NCI-H2081 treated with DMSO at 0.1 percent for 48 hours (cell line): ENCODE data around the gene TSPAN18.

Experiments used
- DNase-seq: peaks from one replicate; lab custom pipeline; 2025; lab: John Stamatoyannopoulos, UW

Gene TSPAN18

DNA sequence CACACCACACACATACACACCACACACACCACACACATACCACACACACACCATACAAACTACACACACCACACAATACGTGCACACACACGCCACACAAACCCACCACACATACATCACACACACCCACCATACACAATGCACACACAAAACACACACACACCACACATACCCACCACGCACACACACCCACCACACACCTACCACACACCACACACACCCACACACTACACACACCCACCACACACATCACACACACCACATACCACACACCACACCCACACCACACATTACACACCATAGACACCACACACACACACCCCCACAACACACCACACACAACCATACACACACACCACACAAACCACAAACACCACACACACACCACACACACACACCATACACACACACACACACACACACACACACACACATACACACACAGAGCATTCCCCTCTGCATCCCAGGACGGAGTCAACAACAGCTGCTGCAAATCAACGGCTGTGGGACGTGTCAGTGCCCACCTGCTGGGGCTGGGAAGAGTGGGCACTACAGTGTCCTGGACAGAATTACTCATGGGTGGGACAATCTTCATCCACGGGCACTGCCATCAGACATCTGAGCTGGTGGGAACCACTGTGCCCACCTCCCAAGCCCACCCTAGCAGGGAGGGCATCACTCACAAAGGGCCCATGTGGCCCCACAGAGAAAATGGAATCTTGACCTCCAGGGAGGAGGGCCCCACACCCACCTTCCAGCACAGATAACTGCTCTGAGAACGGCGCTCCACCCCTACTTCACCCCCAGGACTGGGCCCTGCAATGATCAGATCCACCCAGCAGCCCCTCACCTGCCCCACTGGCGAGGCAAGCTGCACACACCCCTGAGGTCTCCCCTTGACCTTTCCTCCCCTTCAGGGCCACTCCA lies 215.5 kb downstream of the TSPAN18 start:
- no peak for DNase-seq

DNA sequence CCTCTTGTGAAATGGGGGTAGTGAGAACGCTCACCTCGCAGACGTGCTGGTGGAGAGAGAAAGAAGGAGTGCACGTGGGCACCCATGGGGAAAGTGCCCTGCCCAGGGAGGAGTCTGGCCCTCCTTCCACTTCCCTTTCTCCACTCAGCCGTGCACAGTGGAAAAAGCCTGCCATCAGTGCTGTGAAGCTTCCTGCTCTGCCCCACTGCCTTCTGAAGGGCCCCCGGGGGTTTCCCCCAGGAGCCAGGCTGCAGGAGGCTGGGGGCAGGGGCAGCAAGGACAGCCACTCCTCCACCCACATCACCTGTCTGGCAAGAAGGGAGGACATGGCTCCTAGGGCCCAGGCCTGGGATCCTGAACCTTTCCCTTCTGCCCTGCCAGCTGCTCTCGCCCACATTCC lies 216.4 kb downstream of the TSPAN18 start:
- no peak for DNase-seq

DNA sequence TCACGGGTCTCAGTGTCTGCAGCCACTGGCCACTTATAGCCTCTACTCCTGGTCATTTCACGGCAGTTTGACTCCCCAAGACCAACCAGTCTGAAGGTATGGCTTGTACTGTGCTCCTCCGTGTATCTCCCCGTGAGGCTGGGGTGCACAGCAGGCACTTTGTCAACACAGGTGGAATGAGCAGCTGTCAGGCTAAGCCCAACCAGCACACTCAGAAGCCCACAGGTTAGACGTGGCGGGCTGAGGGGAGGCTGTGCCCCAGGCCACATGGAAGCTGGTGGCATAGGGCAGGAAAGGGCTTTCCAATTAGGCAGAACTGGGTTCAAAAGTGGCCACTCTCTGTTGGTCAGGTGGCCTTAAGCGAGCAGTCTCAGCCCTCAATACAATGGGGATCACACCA lies 216.9 kb downstream of the TSPAN18 start:
- peak; percentile 21 for DNase-seq

DNA sequence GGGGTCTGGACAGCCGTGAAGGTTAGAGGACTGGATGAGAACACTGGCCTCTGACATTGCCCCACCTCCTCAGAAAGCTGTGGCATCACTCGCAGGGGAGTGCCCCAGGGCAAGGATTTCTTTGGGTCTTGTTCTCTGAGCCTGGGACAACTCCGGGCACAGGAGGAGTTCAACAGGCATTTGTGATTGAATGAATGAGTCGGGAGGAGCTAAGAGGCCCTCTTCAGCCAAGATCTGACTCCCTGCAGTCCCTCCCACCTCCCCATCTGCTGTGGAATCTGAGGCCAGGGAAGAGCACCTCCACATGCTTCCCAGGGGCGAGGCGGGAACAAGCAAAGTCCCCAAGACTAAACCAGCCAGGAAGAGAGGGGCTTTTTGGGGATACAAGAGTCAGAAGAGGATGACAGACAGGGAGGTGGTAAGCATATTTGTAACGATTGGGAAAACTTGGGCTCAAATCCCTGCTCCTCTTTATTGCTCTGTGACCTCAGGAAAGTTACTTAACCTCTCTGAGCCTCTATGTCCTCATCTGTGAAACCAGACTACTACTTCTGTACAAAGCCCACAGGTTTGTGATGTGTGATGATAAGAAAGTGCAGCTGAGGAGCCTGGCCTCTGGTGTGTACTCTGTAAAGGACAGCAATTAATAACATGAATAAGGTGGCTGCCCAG lies 217.6 kb downstream of the TSPAN18 start:
- no peak for DNase-seq

DNA sequence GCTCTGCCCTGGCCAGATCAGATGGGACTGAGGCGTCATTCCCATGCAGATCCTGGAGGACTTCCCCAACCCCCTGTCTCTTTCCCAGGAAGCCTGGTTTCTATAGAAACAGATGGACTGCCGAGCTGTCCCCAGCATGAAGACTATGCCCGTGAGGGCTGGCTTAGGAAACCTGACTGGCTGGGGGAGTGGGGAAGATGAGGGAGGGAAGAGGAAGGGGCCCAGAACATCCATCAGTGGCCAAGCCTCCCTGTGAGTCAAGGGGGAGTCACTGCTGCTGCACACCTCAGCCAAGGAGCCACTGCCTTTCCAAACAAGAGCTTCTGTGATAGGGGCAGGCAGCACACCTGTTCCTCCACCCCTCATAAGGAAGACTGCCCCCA lies 218.1 kb downstream of the TSPAN18 start:
- no peak for DNase-seq

DNA sequence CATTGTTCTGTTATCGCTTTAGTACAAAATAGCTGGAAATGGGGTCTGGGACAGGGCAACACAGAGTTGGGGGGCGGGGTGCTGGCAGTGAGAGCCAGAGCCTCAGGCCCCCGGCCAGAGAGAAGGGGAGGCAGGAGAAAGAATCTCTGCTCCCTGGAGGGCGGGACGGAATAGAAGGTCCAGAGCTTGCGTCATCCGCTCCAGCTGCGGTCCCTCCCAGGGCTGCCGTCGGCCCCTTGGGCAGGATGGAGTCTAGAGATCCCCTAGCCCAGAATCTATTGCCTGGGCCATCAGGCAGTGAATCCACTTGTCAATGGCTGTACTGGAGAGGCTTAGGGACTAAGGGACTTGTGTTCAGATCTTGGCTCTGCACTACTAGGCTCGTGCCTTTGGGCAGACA lies 218.9 kb downstream of the TSPAN18 start:
- no peak for DNase-seq

DNA sequence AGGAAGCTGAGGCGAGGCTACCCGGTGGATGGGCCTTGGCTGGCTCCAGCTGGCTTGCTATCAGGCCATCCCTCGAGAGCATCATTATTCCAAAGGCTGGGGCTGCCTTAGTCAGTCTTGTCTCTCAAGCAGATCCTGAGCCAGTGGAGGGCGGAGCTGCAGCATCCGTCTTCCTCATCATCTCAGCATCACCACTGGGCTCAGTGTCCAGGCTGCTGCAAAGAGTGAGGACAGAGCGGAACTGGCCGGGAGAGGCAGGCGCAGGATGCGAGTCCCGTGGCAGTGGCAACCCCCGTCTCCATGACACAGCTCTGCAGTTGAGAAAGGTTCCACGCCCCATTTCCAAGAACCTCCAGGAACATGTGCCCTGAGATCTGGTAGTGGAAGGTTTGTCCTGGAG lies 219.5 kb downstream of the TSPAN18 start:
- DNase-seq: no peak

DNA sequence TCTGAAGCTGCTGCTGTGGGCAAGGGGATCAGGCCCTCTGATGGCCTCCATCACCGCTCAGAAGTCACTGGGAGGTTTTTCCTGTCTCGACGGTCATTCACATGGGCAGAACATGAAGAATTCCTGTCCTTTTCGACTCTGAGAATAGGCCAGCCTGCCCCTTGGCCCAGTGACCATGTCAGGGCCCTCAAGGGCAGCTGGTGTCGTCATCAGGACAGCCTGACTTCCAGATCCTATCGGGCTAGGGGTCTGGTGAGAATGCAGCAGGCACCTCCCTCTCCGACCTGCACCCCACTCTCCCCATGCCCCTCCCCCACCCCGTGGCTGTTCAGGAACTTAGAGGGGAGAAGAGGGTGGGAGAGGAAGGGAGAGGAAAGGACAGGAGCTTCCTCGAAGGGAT lies 220.4 kb downstream of the TSPAN18 start:
- no peak for DNase-seq

DNA sequence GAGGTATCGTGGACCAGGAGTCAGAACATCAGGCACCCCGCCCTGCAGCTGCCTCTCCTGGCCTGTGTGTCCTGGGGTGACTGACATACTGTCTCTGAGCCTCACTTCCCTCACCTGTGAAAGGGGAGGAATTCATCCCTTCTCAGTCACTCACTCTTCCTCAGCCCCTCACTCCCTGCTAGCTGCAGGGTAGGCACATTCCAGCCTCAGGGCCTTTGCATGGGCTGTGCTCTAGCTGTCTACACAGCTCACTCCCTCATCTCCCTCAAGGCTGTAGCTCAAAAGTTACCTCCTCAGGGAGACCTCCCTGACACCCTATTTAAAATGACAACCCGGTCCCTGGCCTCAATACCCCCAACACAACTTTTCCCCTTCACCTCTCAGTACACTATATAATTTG lies 221.4 kb downstream of the TSPAN18 start:
- no peak for DNase-seq

DNA sequence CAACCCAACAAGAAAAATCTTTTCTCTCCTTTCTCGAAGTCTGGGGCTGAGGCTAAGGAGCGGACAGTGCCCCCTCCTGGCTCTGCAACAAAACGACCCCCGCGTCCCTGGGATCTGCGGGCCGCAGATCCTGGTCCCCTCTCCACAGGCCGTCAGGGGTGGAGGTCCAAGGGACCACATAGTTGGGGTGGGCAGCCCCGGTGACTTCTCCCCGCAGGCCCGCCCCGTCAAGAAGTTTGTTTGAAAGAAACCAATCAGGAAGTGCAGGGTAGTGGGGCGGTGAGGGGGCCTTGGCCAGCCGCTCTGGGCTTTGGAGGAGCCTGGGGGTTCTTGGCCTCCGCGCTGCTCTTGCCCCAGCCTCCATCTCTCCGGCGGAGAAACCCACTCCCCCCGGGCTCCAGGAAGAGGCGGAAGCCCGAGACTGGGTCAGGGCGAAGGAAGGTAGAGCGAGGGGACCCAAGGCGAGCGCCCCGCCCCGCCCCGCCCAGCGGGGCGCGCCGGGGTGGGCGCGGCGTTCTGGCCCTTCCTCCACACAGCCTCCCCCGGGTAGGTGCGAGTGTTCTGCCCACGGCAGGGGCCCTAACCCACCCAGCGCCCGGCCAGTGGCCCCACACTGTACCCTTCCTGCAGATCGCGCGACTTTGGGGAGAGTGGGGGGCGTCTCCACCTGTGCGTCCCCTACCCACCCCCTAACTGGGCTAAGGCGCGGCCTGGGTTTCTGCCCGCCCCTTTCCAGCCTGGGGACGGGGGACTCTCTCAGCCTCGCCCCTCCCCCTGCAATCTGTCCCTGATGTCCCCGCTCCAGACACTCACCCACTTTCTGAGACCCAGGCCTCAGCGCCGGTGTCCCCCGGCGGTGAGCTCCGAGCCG lies 222.6 kb downstream of the TSPAN18 start:
- no peak for DNase-seq

DNA sequence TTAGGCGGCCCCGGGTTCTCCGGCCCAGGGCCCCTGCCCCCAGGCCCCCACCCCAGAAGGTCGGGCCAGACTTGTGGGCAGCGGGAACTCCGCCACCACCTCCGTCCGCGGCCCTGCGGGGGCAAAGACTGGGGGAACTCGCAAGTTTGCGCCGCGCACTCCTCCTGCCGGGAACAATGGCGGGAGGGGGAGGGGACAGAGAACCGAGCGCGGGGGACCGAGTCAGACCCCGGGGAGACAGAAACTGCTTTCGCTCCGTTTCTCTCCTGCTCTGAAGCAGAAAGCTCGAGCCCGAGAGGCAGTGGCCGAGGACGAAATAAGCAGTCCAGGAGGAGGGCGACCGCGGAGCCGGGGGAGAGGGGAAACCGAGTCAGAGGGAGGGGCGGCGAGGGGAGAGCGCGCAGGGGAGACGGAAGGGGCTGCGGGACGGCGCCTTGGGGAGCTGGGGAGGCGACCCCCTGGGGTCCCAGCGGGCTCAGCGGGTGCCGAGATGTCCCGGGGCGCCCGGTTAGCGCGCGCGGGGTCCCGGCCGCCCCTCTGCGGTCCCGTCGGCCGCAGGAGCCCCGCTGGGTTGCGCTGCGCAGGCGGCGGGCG lies 223.4 kb downstream of the TSPAN18 start:
- DNase-seq: no peak

DNA sequence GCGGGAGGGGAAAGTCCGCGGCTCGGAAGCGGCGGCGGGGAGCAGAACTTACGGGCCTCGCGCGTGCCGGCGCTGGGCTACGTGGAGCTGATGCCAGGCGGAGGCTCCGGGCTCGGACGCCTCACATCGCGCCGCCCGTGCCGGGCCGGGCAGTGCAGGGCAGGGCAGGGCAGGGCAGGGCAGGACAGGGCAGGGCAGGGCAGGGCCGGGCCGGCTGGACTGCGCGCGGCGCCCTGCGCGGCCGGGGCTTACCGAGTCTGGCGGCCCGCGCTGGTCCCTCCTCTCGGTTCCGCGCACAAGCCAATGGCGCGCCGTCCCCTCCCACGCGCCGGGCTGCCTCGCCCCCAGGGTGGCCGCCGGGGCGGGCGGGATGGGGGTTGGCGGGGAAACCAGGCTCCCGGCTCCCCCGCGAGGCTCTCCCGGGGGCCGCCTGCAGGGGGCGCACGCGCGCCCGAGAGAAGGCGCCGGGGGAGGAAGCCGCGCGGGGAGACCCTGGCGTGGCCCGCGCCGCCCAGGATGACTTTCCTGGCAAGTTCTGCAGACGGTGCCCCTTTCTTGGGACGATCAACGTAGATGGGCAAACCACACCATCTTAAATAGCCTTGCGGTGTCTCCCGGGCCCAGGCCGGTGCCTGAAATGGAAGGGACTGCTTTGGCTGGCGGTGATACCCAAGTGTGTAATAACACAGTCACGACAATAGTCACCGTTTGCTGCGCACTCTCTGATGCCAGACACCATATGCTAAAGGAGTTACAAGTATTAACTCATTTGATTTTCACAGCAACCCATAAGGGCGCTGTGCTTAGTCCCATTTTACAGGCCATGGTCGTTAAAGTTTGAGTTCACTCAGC lies 224.1 kb downstream of the TSPAN18 start, which contains the start of gene TP53I11:
Gene TP53I11, minus strand, starts transcription at position 259 of the 852 bp plus-strand sequence. CDS start 12,548 bp downstream, outside the sequence.
- no peak for DNase-seq

DNA sequence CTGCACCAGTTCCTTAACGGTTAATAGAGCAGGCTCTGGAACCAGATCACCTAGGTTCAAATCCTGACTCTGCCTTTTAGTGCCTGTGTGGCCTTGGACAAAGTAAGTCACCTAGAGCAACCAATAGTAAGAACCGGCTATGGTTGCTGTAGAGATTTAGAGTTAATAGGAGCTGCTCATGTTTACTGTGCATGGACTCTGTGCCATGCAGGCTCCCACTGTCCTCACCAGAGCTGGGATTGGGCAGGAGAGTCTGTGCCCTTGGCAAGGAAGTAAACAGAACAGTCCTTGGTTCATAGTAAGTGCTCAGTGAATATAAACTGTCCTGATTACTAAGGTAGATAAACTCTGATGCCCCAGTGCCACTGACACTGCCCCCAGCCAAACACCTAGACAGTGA lies 225.3 kb downstream of the TSPAN18 start:
- no peak for DNase-seq

DNA sequence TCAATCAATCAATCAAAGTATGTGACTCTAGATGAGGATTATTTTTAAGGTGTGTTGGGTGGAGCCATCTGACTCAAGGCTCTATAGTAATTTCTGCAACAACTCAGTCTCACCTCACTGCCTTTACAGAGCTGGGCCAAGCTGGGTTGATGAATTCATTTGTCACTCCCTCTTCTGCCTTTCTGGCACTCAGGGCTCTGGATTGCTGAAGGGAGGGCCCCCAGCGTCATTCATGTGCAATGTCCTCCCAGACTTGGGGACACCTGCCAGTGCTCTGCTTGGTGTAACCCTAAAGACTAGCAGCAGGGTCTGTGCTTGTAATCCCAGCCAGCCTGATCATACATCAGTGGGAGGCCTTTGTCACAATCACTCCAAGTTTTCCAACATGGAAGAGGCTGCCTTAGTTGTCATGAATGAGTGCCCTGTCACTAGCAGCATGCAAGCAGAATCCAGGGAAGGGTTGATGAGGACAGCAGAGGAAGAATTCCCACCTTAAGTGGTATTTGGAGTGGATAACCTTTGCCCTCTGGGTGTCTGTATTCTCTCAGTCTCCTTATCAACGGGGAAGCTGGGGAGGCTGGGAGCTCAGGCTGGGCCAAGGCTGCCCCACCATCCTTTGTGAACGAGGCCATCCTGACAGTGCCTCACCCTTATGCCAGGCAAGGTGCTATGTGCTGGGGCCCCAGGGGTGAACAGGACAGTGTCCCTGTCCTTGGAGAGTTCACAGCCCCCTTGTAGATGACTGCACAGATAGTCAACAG lies 225.9 kb downstream of the TSPAN18 start:
- no peak for DNase-seq

DNA sequence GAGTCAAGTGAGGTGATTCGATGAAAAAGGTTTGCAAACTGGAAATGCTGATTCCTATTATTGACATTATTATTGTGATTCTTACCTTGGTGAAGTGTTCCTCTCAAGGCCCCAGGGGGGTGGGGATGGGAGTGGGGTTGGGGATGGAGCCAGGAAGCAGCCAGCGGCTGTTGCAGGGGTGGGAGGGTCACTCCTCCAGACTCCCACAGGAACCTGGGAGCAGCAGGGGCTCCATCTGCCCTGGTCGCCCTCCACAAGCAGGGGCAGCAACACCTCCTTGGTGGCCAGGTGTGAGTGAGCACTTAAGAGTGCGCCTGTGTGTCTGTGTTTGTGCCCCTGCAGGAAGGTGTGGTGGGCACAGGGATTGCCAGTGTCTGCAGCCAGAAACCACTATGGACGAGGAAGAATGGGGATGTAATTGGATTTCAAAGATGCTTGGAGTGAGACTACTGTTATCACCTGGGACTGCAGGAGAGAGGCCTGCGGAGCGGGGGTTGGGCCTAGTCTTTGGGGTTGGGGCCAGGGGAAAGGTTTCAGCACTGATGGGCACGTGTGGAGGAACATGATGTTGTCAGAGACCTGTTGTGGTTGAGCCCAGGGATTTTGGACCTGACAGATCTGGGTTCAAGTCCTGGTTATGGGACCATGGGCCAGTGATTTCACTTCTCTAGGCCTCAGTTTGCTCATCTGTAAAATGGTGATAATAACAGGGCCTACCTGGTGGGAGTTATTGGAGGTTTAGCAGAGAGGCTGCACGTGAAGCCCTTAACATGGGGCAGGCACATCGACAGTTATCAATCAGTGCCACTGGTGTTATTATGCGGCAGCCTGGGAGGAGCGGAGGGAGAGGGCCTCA lies 227.5 kb downstream of the TSPAN18 start:
- no peak for DNase-seq

DNA sequence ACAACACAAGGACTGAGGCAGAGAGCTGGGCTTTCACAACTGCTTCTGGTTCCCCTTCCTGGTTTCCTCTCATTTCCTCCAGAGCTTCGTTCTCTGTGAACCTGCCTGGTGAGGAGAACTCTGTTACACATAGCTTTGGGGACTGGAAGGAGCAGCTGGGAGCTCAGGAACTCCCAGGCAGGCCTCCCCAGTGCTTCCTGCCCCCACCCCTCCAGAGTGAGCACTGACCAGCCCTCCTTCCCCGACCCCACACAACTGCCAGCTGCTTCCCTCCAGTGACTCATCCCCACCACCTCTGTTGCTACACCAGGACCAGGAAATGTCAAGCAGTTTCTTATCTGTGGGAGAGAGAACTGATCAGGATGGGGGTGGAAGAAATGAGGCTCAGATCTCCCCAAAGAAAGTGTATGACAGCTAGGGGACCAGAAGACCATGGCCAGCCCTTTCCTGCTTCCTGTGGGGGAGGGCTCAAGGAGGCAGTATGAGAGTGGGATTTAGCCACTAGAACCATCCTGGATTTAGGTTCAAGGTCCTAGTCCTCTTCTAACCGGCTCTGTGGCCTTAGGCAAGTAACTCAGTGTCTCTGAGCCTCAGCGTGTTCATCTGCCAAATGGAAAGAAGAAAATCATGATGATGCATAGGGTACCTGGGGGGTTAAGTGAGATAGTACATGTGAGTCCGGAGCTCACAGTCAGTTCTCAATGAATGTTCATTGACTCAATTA lies 228.4 kb downstream of the TSPAN18 start:
- DNase-seq: no peak

DNA sequence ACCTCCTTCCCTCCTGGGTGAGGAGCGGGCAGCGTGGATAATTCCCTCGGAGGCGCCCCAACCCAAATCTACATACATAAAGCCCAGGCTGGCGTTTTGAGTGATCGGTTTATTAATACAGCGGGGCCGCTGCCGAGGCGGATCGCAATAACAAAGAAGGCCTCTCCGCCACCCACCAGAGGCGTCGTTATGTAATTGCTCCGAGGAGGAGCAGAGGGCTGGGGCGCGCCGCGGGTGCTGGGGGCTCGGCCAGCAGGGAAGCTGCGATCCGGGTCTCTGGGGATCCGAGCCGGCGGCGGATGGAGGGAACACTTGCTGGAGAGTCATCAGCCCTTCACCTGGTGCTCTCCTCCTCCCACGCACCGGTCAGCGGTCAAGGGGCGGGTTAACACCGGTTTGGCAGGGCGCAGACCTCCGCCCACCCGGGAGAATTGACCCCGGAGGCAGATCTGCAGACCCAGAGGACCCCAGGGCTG lies 230.3 kb downstream of the TSPAN18 start:
- DNase-seq: no peak

DNA sequence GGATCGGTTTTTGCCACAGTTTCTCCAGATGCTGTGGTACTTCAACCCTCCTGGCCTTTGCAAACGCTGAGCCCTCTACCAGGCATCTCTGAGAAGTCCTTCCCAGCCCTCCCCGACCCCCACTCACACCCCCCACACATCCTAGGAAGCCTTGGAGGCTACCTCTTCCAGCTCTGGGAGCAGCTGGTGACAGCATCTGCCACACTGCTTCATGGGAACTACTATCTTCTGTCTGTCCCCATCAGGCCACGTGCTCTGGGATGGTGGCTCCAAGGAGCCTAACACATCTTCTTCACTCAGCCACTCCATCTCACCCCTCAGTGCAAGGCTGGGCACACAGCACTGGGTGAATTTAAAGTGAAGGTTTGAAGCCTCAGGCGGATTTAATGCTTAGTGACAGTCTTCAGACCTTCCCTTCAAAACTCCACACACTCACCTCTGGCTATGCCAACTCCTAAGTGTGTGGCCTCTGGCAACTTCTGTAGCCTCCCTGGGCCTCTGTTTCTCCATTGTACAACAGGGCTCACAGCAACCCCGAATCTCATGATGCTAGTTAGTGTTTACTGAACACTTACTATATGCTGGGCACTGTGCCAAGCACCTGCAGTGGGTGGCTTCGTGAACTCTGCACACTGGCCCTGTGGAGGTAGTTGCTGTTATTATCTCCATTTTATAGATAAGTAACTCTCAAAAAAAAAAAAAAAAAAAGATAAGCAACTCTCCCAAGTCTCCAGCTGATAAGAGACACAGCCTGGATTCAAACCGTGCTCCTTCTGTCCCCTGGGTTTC lies 231.2 kb downstream of the TSPAN18 start:
- DNase-seq: no peak
